Activated T-cell treated with anti-CD3 and anti-CD28 coated beads for 24 hours (primary cell): Measurements from ENCODE around the gene CDK14.

Source experiments
- DNase-seq: peaks from one replicate; pipeline ENCODE4 v3.0.0-alpha.2; 2020; ENCODE audit warnings: low read depth

CDK14 gene

DNA sequence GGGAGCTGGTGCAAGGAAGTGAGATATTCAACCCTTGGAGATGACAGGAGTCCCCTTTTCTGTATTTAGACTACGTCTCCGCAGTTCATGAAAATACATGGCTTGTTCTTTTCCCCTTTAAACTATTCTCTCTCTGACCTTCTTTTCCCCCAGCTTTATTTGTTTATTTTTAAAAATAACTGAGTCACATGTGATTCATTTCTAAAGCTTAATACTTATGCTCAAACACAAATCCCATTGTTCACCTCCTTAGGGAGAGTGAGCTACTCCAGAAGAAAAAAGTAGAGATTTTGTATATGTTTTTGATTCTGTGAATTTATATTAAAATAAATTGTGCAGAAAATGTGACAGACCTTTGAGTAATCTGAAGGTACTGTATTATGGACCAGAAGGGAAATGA, 632.2 kb downstream of the CDK14 start:
- no peak for DNase-seq

DNA sequence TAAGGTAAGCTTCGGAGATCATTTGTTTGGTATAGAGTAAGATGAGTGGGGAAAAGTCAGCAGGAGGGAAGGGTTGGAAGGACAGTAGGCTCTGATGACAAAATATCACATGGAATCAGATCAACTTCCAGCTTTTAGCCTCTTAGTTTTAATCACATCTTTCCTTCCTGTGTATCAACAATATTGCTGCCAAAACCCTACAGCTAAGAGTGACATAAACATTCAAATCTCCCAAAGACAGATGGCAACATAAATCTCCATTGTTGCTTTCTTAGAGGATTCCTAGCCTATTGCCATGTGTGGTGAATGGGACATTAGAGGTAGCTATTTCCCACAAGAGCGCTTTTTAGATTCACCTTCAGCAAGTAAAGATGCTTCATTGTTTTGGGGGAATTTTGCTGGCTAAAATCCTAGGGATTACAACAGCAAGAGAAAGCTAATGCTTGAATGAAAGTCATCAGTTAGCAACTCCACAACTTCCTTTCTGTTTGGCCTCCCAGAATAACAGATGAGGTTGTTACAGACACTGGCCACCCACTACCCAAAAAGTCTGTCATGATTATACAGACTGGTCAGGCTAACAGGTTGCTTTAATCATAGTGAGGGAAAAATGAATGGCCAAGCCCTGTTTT, 632.9 kb downstream of the CDK14 start:
- DNase-seq = no peak

DNA sequence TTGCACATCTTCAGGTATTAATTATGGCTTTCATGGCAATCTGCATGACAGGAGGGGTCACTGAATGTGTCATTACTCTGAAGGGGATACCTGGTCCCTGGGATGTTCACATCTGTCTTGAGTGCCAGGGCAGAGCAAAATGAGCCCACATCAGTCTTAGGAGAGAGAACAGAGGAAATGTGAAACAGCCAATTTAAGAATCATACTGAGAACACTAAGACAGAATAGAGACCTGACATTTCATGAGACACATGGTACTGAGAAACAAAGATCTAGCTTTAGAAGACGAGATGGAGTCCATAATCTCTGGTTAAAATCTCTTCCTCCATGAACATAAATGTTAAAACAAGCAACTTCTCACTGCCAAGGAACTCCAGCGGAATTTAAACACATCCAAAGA, 634.0 kb downstream of the CDK14 start:
- no peak for DNase-seq

DNA sequence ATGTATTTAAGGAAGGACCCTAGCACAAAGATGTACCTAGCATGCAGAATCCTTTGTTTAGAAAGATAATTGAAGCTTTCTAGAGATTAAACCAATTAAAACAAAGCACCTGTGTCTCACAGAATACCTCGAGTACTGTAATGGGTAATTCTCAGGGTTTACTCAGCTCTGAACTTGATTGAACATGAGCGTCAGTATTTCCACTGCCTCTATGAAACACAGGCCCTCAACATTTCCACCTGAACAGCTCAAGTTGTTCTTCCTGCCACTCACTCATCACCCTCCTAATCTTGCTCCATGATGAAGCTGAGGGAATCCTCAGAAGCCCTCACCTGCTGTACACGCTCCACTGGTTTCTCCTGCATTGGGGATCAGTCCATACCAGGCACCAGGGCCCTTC, 634.4 kb downstream of the CDK14 start:
- DNase-seq = no peak

DNA sequence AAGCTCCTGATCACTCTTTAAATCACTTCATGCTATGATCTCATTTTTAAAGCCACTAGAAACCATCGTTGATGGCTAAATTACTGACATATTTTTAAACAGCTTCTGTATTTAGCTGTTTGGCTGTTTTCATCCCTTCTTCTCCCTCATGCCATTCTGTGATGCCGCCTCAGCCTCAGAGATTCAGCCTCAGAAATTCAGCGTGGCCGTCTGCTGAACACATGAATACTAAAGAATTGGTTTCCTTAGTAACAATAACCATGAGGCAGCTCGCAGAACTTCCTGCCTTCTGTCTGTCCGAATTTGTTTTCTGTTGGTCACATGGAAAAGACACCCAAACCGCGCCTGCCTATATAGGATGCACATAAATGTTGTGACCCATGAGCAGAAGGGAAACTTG, 637.1 kb downstream of the CDK14 start:
- no peak for DNase-seq

DNA sequence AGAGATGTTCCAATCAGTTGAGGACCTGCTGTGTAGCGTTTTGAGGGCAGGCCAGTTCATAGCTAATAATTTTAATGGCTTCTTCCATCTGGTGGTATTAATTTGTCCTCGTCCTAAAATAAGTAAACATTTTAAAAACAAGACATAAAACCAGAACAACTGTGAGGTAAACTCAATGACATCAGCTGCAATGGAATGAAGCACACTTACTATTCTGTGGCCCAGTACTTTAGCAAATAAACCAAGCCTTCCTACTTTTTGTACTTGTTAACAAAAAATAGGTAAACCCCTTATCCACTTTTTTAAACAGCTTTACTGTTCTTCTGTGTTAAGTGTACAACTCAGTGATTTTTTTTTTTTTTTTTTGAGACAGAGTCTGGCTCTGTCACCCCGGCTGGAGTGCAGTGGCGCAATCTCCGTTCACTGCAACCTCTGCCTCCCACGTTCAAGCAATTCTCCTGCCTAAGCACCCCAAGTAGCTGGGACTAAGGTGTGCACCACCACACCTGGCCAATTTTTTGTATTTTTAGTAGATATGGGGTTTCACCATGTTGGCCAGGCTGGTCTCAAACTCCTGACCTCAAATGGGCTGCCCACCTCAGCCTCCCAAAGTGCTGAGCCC, 639.2 kb downstream of the CDK14 start:
- DNase-seq = no peak

DNA sequence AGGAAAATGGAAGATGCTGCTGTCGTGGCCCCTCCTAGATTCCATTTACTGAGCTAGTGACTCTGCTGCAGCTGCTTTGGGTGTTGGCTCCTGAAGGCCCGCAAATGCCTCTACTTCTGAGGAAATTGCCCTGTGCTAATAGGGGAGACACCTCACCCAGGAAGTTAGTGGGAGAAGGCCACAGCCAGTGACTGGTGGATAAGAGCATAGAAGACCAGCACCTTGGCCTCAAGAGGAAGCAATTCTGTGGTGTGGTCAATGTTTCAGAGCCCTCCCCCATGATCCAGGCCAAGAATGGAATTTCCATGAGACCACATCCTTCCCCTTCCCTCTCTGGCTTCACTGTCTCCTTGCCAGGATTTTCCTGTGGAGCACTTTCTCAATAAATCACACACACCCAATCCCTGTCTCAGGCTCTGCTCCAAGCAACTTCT, 643.1 kb downstream of the CDK14 start:
- DNase-seq = no peak

DNA sequence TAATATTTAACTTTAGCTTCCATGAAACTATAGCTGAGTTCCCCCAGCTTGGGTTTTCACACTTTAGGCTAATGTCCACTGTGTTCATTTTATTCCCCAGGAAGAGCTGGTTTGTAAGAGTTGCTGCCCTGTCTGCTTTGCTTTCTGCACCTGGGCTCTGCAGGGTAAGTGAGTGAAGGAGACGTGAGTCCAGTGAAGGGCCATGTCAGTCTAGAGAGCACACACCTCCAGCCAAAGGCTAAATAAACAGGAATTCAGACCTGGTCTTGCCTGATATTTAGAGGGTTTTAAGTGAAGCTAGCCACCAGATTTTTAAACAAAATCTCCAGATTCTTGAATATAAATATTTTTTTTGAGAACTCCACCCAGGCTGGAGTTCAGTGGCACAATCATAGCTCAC, 643.7 kb downstream of the CDK14 start:
- DNase-seq = no peak

DNA sequence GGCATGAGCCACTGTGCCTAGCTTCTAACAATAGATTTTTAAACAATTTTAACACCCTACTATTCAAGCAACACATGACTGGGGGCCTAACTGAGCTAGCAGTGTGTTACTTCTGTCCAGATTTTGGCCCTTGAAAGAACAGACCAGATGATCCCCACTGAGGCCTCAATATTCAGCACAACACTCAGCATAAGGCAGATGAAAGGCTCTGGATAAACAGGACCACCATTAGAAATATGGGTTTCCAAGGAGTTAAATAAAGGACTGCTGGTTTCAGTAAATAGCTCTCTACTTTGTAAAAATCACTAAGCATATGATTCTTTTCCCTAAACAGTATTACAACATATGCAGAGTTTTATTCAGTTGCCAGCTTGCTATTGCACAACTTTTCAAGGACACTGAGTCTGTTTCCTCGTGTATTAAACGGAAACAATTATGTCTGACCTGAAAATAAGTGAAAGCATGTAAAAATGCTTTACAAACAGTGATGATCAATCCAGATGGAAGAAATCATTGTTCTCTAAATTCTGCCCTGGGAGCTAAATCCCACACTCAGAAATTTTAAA, 644.3 kb downstream of the CDK14 start:
- DNase-seq = no peak

DNA sequence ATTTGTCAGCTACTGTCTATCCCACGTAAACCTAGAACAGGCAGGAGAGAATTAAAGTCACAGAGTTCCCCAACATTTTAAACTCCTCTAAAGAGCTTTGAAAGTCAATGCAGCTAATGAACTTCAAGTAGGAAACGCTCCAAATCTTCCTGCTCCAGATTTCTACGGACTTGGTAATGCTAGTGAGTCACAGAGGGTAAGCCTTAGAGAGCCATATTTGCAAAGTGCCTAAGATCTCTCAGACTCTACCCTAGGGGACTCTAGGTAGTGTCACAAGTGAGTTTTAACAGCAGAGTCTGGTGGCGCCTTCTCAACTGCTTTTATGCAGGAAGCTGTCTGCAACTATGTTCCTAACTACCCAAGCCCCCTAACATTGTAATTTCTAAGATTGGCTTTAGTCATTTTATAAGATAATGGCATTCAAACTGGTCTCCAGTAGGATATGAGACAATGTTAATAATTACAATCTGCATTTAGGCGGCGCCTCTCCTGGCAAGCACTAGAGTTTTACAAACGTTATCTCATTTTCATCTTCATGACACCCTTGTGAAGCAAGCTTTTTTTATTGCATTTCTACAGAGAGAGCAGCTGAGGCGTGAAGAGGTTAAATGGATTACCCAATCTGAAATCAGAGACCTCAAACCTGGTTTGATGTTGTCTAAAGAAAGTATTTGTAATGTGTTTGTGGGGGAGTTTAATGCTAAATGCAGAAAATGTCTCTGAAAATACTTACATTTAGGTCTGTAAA, 646.1 kb downstream of the CDK14 start:
- no peak for DNase-seq

DNA sequence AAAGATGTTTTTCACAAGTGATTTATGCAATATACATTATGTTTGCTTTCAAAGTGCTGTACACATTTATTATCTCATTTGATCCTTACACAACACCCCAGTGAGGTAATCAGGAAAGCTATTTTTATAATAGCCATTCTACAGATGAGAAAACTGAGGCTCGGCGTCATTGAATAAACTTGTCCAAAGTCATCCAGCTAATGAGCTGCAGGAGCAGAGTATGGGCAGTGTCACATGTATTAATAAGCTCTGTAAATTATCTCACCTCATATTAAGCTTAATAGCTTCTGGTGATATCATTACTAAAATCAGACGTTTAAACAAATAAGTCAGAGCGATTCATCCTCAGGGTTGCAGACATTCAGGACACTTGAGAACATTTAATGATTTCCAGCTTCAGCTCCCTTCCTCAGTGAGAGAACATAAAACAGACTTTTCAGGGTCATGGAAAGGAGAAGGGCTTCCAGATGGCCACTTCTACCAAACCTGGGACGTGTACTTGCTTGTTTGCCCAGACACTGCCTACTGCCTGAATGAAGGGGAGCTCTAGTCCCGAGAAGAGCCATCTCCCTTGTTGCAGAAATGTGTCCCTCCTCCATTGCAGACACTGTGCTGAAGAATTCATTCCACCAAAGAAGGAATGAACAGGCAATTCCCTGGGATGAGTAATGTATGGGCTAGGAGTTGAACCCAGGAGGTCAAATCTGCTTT, 647.6 kb downstream of the CDK14 start:
- DNase-seq = no peak

DNA sequence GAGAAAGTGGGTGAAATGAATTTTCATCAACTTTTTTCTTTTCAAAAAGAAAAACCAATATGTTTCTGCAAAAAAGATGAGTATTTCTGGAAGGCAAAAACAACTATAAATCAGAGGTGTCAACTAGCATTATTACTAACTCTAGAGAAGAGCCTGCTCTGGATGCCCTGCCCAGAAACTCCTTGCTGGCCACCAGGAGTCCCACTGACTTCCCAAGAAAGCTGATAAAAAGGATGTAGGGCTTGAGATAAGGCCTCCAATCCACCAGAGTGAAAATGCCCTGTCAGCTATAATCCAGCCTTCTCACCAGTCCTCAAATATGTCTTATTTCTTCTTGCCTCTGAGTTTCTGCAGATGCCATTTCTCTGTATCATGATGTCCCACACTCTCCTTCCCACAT, 651.4 kb downstream of the CDK14 start:
- DNase-seq = no peak

DNA sequence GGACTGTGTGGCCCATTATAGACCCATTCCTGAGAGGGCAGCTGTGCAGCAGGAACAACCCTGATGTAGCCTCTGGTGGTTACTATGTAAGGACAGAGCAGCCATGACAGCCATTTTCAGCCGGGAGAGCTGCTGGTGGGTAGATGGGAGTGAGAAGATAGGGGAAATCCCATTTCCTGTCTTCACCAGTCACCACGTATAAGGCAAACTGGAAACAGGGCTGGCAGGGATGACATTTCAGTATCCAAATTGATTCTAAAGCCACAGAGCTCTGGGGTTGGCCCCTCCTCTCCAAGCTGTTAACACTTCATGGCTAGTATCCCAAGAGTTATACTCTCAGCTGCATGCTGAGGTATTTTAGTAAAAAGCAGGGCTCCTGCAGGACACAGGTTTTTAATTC, 652.9 kb downstream of the CDK14 start:
- DNase-seq = no peak

DNA sequence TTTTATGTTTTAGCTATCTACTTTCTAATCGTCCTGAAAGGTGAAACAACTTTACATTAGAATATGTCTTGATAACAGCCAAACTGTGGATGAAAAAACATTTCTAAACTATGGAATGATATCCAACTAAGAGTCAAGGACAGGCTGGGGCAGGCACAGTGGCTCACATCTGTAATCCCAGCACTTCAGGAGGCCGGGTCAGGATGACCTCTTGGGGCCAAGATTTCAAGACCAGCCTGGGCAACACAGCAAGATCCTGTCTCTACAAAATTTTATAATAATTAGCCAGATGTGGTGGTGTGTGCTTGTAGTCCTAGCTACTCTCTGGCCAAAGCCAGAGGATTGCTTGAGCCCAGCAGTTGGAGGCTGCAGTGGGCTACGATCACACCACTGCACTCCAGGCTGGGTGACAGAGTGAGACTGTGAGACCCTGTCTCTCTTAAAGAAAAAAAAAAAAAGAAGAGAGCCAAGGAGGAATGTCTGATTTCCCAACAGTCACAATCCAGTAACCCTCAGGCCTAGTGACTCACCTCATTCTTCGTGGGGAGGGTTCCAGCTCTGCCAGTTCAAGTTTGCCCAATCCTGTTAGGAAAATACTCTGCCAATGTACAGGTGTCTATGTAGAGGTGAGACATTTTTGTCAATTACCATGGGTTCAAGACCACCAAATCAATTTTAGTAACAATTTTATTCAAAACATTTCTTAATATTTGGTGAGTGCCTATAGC, 653.5 kb downstream of the CDK14 start:
- no peak for DNase-seq

DNA sequence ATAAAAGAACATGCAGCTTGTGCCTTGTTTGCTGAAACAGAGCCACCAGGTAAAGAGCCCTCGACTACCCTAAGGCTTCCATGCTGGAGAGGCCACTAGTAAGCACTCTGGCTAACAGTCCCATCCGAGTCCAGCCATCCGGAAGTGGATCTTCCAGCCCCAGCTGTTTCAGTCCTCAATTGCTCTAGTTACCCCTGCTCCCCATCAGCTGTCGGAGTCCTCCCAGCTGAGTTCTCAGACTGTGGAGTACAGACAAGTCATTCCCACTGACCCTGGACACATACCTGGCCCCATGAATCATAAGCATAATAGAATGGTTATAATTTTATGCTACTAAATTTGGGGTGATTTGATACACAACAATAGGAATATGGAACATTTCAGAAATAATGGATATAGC, 654.6 kb downstream of the CDK14 start:
- DNase-seq = no peak

DNA sequence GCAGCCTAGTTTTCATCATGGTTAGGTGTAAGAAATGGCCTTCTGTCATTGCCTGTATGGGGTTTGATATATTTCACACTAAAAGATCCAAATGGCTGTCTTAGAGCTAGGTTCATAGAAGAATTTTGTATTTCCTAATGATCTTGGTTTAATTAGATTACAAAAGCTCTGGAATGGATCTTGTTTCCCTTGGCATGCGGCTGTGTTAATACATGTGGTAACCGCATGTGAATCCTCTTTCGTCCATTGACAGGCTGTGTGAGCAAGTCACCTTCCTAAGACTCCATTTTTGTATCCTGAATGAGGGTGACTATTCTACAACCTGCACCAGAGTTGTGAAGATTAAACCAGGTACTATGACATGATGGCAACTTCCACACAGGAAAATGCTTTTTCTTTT, 655.8 kb downstream of the CDK14 start:
- DNase-seq = no peak
